Activated CD4-positive, alpha-beta T cell treated with anti-CD3 and anti-CD28 coated beads, Interleukin-2, amount 10 ng/mL, durations not matched to agents 7 days and 5 days (primary cell): ENCODE measurements around the gene TFAP2C. TPM values are rescaled to one million over a fixed set of nuclear protein-coding genes. Genes with fewer than 3 reads are reported as not detected.
A peak's percentile ranks its signal among the peaks of the same experiment; 100 is the strongest.

ENCODE experiments used
- CTCF ChIA-PET: fragments of 350-600 bp; sonication (Branson Sonifier 250); formaldehyde crosslinking; loops from one replicate; lab custom pipeline; 2021; ENCODE audit warnings: antibody characterized with exemption; lab: Charles Lee
- POLR2A ChIA-PET: fragments of 350-600 bp; sonication (Branson Sonifier 250); formaldehyde crosslinking; loops from one replicate; lab custom pipeline; 2021; ENCODE audit warnings: antibody characterized with exemption; lab: Charles Lee
- DNase-seq: peaks from one replicate; pipeline ENCODE4 v3.0.0-alpha.2; 2020
- H3K27ac Mint-ChIP-seq: one replicate; pipeline ENCODE4 v1.8.0; 2021; ENCODE audit warnings: mild to moderate bottlenecking, moderate library complexity, mixed read lengths
- H3K27me3 Mint-ChIP-seq: one replicate; pipeline ENCODE4 v1.8.0; 2021; ENCODE audit warnings: mixed read lengths
- H3K36me3 Mint-ChIP-seq: one replicate; pipeline ENCODE4 v1.8.0; 2021; ENCODE audit warnings: low read depth, mixed read lengths
- H3K4me1 Mint-ChIP-seq: one replicate; pipeline ENCODE4 v1.8.0; 2021; ENCODE audit warnings: mixed read lengths
- H3K4me3 Mint-ChIP-seq: one replicate; pipeline ENCODE4 v1.8.0; 2021; ENCODE audit warnings: mild to moderate bottlenecking, moderate library complexity, mixed read lengths
- H3K9me3 Mint-ChIP-seq: one replicate; pipeline ENCODE4 v1.8.0; 2021; ENCODE audit warnings: mixed read lengths
- total RNA-seq, 2 experiments: library from RNA; stranded (reverse); gene quantifications; one replicate each; pipeline ENCODE4 v1.2.3, GENCODE V29; 2021

The TFAP2C gene
- total RNA-seq = not detected

GRCh38 chr20:56628873-56629463 lies at the start of gene TFAP2C:
TFAP2C (plus strand) TSS chr20:56629306; CDS start chr20:56629545, 239 bp downstream.
- Mint-ChIP-seq H3K9me3 (no peaks in the 10 kb centered on the region), H3K36me3 (peaks cover 3% of the 10 kb centered on the region), H3K4me1 (peaks cover 16% of the 10 kb centered on the region), H3K27ac (peak within 1 kb of the TSS; percentile 9), H3K27me3 (peaks cover 82% of the 10 kb centered on the region), H3K4me3 (peak within 1 kb of the TSS; percentile 50)
- ChIA-PET POLR2A (no interaction called here), CTCF (no interaction called here)
- peak; percentile 14 for DNase-seq

DNA sequence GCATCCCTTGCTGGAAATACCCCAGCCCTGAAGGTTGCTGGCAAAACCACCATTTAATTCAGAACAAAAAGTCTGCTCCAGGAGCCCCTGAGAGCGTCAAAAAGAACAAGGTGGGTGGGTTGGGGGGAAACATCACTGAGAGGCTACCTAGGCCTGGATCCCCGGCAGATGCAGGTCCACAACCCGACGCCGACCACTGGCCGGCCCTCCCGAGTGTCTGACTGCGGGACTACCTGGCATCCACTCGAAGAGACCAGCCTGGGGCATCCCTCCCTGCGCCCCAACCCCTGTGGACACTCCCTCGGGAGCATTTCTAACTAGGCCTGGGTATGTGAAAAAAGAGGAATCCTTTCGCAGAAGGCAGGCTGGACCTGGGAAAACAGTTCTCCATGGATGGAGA lies 48.9 kb upstream of the TFAP2C start:
- H3K4me3 Mint-ChIP-seq = no peak overlapping the region
- no peak overlapping the region for H3K27ac Mint-ChIP-seq
- no peaks in the 10 kb centered on the region for H3K36me3 Mint-ChIP-seq
- H3K4me1 Mint-ChIP-seq = no peaks in the 10 kb centered on the region
- ChIA-PET CTCF (no interaction called here), POLR2A (no interaction called here)
- H3K27me3 Mint-ChIP-seq = peaks cover 13% of the 10 kb centered on the region
- no peak for DNase-seq
- no peaks in the 10 kb centered on the region for H3K9me3 Mint-ChIP-seq

DNA sequence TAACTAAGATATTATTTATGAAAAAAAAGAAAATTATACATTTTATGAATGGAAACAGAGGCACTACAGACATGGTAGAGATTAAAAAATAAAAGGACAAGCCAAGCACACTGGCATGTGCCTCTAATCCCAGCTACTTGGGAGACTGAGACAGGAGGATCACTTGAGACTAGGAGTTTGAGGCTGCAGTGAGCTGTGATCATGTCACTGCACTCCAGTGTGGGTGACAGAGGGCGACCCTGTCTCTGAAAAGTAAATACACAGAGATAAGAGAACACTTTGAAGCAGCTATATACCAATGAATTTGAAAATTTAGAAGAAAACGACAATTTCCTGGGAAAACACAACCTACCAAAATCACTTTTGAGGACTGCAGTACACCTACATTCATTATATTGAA lies 47.4 kb upstream of the TFAP2C start:
- no peak for DNase-seq
- CTCF ChIA-PET = no interaction called here
- H3K27ac Mint-ChIP-seq = no peak overlapping the region
- H3K27me3 Mint-ChIP-seq = peaks cover 12% of the 10 kb centered on the region
- POLR2A ChIA-PET = no interaction called here
- no peak overlapping the region for H3K4me3 Mint-ChIP-seq
- H3K9me3 Mint-ChIP-seq = no peaks in the 10 kb centered on the region
- H3K4me1 Mint-ChIP-seq = no peaks in the 10 kb centered on the region
- no peaks in the 10 kb centered on the region for H3K36me3 Mint-ChIP-seq

- no peak for DNase-seq
- Mint-ChIP-seq H3K27ac (no peak overlapping the region), H3K9me3 (no peaks in the 10 kb centered on the region), H3K27me3 (peaks cover 14% of the 10 kb centered on the region), H3K36me3 (no peaks in the 10 kb centered on the region), H3K4me3 (no peak overlapping the region), H3K4me1 (no peaks in the 10 kb centered on the region)
- ChIA-PET POLR2A (no interaction called here), CTCF (no interaction called here)
These were observed 46.6 kb upstream of the TFAP2C start for GRCh38 chr20:56582542-56582941.

- H3K36me3 Mint-ChIP-seq = no peaks in the 10 kb centered on the region
- no peaks in the 10 kb centered on the region for H3K4me1 Mint-ChIP-seq
- no peak overlapping the region for H3K27ac Mint-ChIP-seq
- POLR2A ChIA-PET = no interaction called here
- CTCF ChIA-PET = no interaction called here
- DNase-seq = no peak
- H3K27me3 Mint-ChIP-seq = peaks cover 14% of the 10 kb centered on the region
- no peaks in the 10 kb centered on the region for H3K9me3 Mint-ChIP-seq
- H3K4me3 Mint-ChIP-seq = no peak overlapping the region
These were observed 44.2 kb upstream of the TFAP2C start for GRCh38 chr20:56584916-56585315.

GRCh38 chr20:56587307-56588041 lies 41.6 kb upstream of the TFAP2C start:
- CTCF ChIA-PET = interaction anchor here (0.5 kb wide), 1 partner anchor 30 kb away, joined by 3 read pairs; no protein-coding TSS in a partner anchor
- Mint-ChIP-seq H3K4me1 (no peaks in the 10 kb centered on the region), H3K9me3 (no peaks in the 10 kb centered on the region), H3K36me3 (no peaks in the 10 kb centered on the region), H3K27ac (no peak overlapping the region), H3K27me3 (peaks cover 4% of the 10 kb centered on the region), H3K4me3 (no peak overlapping the region)
- POLR2A ChIA-PET = no interaction called here
- DNase-seq = no peak

DNA sequence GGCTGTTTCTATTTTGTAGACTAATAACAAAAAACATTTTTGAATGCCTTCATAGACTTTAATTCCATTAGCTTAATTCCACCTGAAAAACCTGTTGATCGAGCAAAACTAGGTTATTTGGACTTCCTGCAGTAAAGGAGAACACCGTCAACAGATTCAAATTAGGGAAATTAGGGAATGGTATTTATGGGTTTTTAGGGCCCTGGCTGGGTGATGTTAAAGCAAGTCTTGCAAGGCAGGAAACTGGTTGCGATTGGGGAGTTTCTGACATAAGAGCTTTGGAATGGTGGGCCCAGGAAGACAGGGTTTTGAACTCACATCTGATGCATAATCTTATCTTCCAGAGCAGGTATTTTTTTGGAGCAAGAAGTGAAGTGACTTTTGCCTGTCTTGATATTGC lies 40.1 kb upstream of the TFAP2C start:
- no peak for DNase-seq
- no peak overlapping the region for H3K27ac Mint-ChIP-seq
- peaks cover 2% of the 10 kb centered on the region for H3K27me3 Mint-ChIP-seq
- CTCF ChIA-PET = interaction anchor here (0.6 kb wide), 1 partner anchor 286 kb away, joined by 3 read pairs; no protein-coding TSS in a partner anchor
- no peaks in the 10 kb centered on the region for H3K36me3 Mint-ChIP-seq
- POLR2A ChIA-PET = no interaction called here
- no peaks in the 10 kb centered on the region for H3K9me3 Mint-ChIP-seq
- no peaks in the 10 kb centered on the region for H3K4me1 Mint-ChIP-seq
- H3K4me3 Mint-ChIP-seq = no peak overlapping the region

- Mint-ChIP-seq H3K36me3 (no peaks in the 10 kb centered on the region), H3K4me3 (no peak overlapping the region), H3K4me1 (no peaks in the 10 kb centered on the region), H3K27ac (no peak overlapping the region), H3K9me3 (no peaks in the 10 kb centered on the region), H3K27me3 (peaks cover 2% of the 10 kb centered on the region)
- no peak for DNase-seq
- POLR2A ChIA-PET = no interaction called here
- CTCF ChIA-PET = interaction anchor here (0.6 kb wide), 1 partner anchor 284 kb away, joined by 3 read pairs; no protein-coding TSS in a partner anchor
These were observed 39.5 kb upstream of the TFAP2C start for GRCh38 chr20:56589633-56590032.

GRCh38 chr20:56590888-56591287 lies 38.2 kb upstream of the TFAP2C start:
- Mint-ChIP-seq H3K9me3 (no peaks in the 10 kb centered on the region), H3K36me3 (no peaks in the 10 kb centered on the region), H3K27me3 (peaks cover 2% of the 10 kb centered on the region), H3K4me3 (no peak overlapping the region), H3K27ac (no peak overlapping the region), H3K4me1 (no peaks in the 10 kb centered on the region)
- CTCF ChIA-PET = no interaction called here
- POLR2A ChIA-PET = no interaction called here
- DNase-seq = no peak

DNA sequence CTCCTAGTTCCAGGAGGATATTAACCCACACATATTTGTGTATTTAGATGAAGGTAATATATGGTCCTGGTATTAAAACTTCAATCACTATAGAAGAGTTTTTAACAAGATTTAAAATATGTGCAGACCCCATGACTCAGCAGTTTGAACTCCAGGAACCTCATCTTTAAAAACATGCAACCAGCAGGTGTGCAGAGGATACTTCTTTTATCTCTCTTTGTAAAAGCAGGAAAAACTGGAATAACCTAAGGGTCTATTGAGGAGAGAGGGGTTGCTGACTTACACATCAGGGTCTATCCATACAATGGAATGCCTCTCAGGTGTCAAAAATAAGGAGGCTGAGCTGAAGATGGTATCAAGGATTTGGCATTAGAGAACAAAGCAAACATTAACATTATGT lies 36.9 kb upstream of the TFAP2C start:
- Mint-ChIP-seq H3K9me3 (no peaks in the 10 kb centered on the region), H3K27ac (no peak overlapping the region), H3K27me3 (no peaks in the 10 kb centered on the region), H3K4me3 (no peak overlapping the region), H3K36me3 (no peaks in the 10 kb centered on the region), H3K4me1 (no peaks in the 10 kb centered on the region)
- ChIA-PET CTCF (no interaction called here), POLR2A (no interaction called here)
- no peak for DNase-seq

GRCh38 chr20:56592817-56593216 lies 36.3 kb upstream of the TFAP2C start:
- POLR2A ChIA-PET = no interaction called here
- CTCF ChIA-PET = no interaction called here
- no peaks in the 10 kb centered on the region for H3K27me3 Mint-ChIP-seq
- H3K9me3 Mint-ChIP-seq = no peaks in the 10 kb centered on the region
- no peak overlapping the region for H3K27ac Mint-ChIP-seq
- no peaks in the 10 kb centered on the region for H3K36me3 Mint-ChIP-seq
- no peaks in the 10 kb centered on the region for H3K4me1 Mint-ChIP-seq
- H3K4me3 Mint-ChIP-seq = no peak overlapping the region
- no peak for DNase-seq

- H3K36me3 Mint-ChIP-seq = no peaks in the 10 kb centered on the region
- H3K9me3 Mint-ChIP-seq = no peaks in the 10 kb centered on the region
- ChIA-PET POLR2A (no interaction called here), CTCF (interaction anchor here (1.2 kb wide), 1 partner anchor 45 kb away, joined by 4 read pairs; no protein-coding TSS in a partner anchor)
- no peak for DNase-seq
- H3K27ac Mint-ChIP-seq = no peak overlapping the region
- H3K4me1 Mint-ChIP-seq = no peaks in the 10 kb centered on the region
- no peak overlapping the region for H3K4me3 Mint-ChIP-seq
- no peaks in the 10 kb centered on the region for H3K27me3 Mint-ChIP-seq
These were observed 33.2 kb upstream of the TFAP2C start for GRCh38 chr20:56595746-56596475.

DNA sequence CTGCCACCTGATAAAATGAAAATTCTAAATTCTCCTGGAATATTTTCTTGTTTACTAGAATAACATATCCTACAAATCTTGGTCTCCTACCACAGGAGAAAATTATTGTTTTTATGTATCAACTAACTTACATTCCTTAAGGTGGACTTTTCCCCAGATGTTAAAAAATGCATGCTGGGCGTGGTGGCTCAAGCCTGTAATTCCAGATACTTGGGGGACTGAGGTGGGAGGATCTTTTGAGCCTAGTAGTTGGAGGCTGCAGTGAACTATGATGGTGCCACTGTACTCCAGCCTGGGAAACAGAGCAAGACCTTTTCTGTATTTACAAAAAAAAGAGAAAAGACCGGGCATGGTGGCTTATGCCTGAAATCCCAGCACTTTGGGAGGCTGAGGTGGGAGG lies 27.9 kb upstream of the TFAP2C start:
- ChIA-PET POLR2A (no interaction called here), CTCF (no interaction called here)
- Mint-ChIP-seq H3K27ac (no peak overlapping the region), H3K27me3 (no peaks in the 10 kb centered on the region), H3K9me3 (no peaks in the 10 kb centered on the region), H3K4me3 (no peak overlapping the region), H3K36me3 (no peaks in the 10 kb centered on the region), H3K4me1 (no peaks in the 10 kb centered on the region)
- DNase-seq = no peak
